Keratinocyte (primary cell): ENCODE results near the gene CCND2. TPM values are rescaled to one million over a fixed set of nuclear protein-coding genes. Genes with fewer than 3 reads are reported as not detected.
"Not testable (repeated sequence)": the region's sequence is repeated elsewhere in the genome, so short reads cannot be mapped to it uniquely, and the experiment has no call there.

Source experiments
- DNase-seq: peaks from one replicate; pipeline ENCODE4 v3.0.0-alpha.2; 2011; ENCODE audit warnings: low read depth, missing footprints, low spot score
- FAIRE-seq: peaks from 2 replicates; lab custom pipeline; 2011; peaks lifted over from hg19 to GRCh38; lab: Jason Lieb, UNC
- H2AFZ ChIP-seq: 2 replicates; pipeline ENCODE4 v1.6.0; 2012; ENCODE audit warnings: low read length, control low read depth, inconsistent platforms; ENCODE audit not compliant: control insufficient read depth
- H3K27ac ChIP-seq: 2 replicates; pipeline ENCODE4 v1.5.1; 2011; ENCODE audit warnings: low read length; ENCODE audit not compliant: control insufficient read depth, insufficient read depth
- H3K27me3 ChIP-seq: 3 replicates; pipeline ENCODE4 v1.6.0; 2011; ENCODE audit warnings: low read length; ENCODE audit not compliant: control insufficient read depth, insufficient read depth; ENCODE audit errors: extremely low read depth
- H3K36me3 ChIP-seq, 2 experiments: 2 replicates in 1 of 2; 3 replicates in 1 of 2; pipeline ENCODE4 v1.5.1; 2011; ENCODE audit warnings: low read length in 2 of 2, mild to moderate bottlenecking in 1 of 2; ENCODE audit not compliant: control insufficient read depth in 2 of 2, insufficient read depth in 2 of 2; ENCODE audit errors: extremely low read depth in 1 of 2
- H3K4me1 ChIP-seq: 3 replicates; pipeline ENCODE4 v1.5.1; 2011; ENCODE audit warnings: low read length; ENCODE audit not compliant: control insufficient read depth, insufficient read depth; ENCODE audit errors: extremely low read depth
- H3K4me2 ChIP-seq: 3 replicates; pipeline ENCODE4 v1.6.0; 2011; ENCODE audit warnings: low read depth, low read length; ENCODE audit not compliant: control insufficient read depth, insufficient read depth; ENCODE audit errors: extremely low read depth
- H3K4me3 ChIP-seq, 3 experiments: fragments of 200-600 bp in 1 of 3; sonication (generic) in 1 of 3; 2 replicates in 2 of 3; 3 replicates in 1 of 3; pipeline ENCODE4 v1.5.1; 2011 to 2016; ENCODE audit warnings: low read length in 3 of 3, mild to moderate bottlenecking in 3 of 3, control low read depth in 2 of 3, inconsistent platforms in 1 of 3, low read depth in 1 of 3, mixed read lengths in 1 of 3, mixed run types in 1 of 3, moderate library complexity in 1 of 3; ENCODE audit not compliant: control insufficient read depth in 2 of 3, insufficient read depth in 2 of 3; ENCODE audit errors: extremely low read depth in 1 of 3
- H3K79me2 ChIP-seq: 2 replicates; pipeline ENCODE4 v1.6.0; 2012; ENCODE audit warnings: low read length; ENCODE audit not compliant: control insufficient read depth, insufficient read depth
- H3K9ac ChIP-seq: 3 replicates; pipeline ENCODE4 v1.6.0; 2011; ENCODE audit warnings: low read length; ENCODE audit not compliant: control insufficient read depth, insufficient read depth; ENCODE audit errors: extremely low read depth
- H3K9me1 ChIP-seq: 3 replicates; pipeline ENCODE4 v1.6.0; 2011; ENCODE audit warnings: low read length; ENCODE audit not compliant: control insufficient read depth, insufficient read depth; ENCODE audit errors: extremely low read depth
- H3K9me3 ChIP-seq: 2 replicates; pipeline ENCODE4 v1.5.1; 2012; ENCODE audit warnings: low read depth, low read length; ENCODE audit not compliant: control insufficient read depth
- H4K20me1 ChIP-seq: 3 replicates; pipeline ENCODE4 v1.6.0; 2011; ENCODE audit warnings: low read length; ENCODE audit not compliant: control insufficient read depth, insufficient read depth; ENCODE audit errors: extremely low read depth
- CTCF ChIP-seq, 3 experiments: IDR thresholded peaks in 1 of 3; conservative IDR thresholded peaks in 1 of 3; optimal IDR thresholded peaks in 1 of 3; 2 replicates in 2 of 3; 3 replicates in 1 of 3; pipeline versions ENCODE3 to v1.5.1; 2011; ENCODE audit warnings: low read length in 3 of 3, mild to moderate bottlenecking in 3 of 3, moderate library complexity in 2 of 3, control low read depth in 1 of 3, inconsistent platforms in 1 of 3; ENCODE audit not compliant: insufficient read depth in 2 of 3; ENCODE audit errors: extremely low read depth in 1 of 3
- EZH2 ChIP-seq: IDR thresholded peaks from one replicate; pipeline ENCODE4 v1.6.1; 2012; ENCODE audit warnings: inconsistent platforms, mild to moderate bottlenecking, low read length, moderate library complexity
- dilution Hi-C: fragments of 300-500 bp; cut with MboI; formaldehyde crosslinking; loops from one replicate; pipeline ENCODE4 v1.7.0; 2020; ENCODE audit warnings: low sequenced_read_pairs; ENCODE audit not compliant: extremely low pct_ligation_motif_present
- polyA plus RNA-seq, 5 experiments: library from polyadenylated mRNA; depleted of rRNA in 3 of 5; stranded (reverse) in 3 of 5; stranded (forward) in 1 of 5; unstranded in 1 of 5; fragments of >200 nt; gene quantifications; 1 replicate in 1 of 5; 2 replicates in 3 of 5; 3 replicates in 1 of 5; pipeline versions ENCODE4 v1.2.1 to v1.2.3, GENCODE V29; 2011 to 2012; ENCODE audit warnings: missing spikeins in 2 of 5, low read depth in 1 of 5, low replicate concordance in 1 of 5

The CCND2 gene
- polyA plus RNA-seq, 1 donor (not counting 4 experiments of a cell fraction or from before 2014, with no cell fraction given), result 324 TPM

- no peak for FAIRE-seq
Measured at GRCh38 chr12:4243091-4243490, 30.5 kb upstream of the CCND2 start.

GRCh38 chr12:4243491-4244100, 30.0 kb upstream of the CCND2 start:
- dilution Hi-C loops, H3K36me3 ChIP-seq, DNase-seq, H4K20me1 ChIP-seq, H3K9ac ChIP-seq, H3K4me2 ChIP-seq, H3K4me1 ChIP-seq, H3K4me3 ChIP-seq, H2AFZ ChIP-seq, H3K27me3 ChIP-seq, H3K27ac ChIP-seq, H3K79me2 ChIP-seq, H3K9me1 ChIP-seq, H3K9me3 ChIP-seq, FAIRE-seq: not testable (repeated sequence)

More at GRCh38 chr12:4243091-4243490, 30.5 kb upstream of the CCND2 start:
- no peaks in the 10 kb centered on the region for H3K36me3 ChIP-seq
- H3K9me1 ChIP-seq, result no peaks in the 10 kb centered on the region
- no peak overlapping the region for H3K4me3 ChIP-seq
- dilution Hi-C loops, result no loop called here
- H3K9me3 ChIP-seq, result no peaks in the 10 kb centered on the region
- H2AFZ ChIP-seq, result no peak overlapping the region
- H3K4me2 ChIP-seq, result no peak overlapping the region
- peaks cover 4% of the 10 kb centered on the region for H3K27me3 ChIP-seq
- TF ChIP-seq CTCF (optimal IDR thresholded peaks at IDR 0.05 in 1 of 3, IDR thresholded peaks at IDR 0.05 in 1 of 3, conservative IDR thresholded peaks at IDR 0.05 in 1 of 3; ENCODE audit: extremely low read depth in 1 of 3, insufficient read depth in 2 of 3, low read length in 3 of 3), result no peak
- TF ChIP-seq EZH2, result no peak
- no peaks in the 10 kb centered on the region for H4K20me1 ChIP-seq
- H3K79me2 ChIP-seq, result no peaks in the 10 kb centered on the region
- DNase-seq, result no peak
- H3K9ac ChIP-seq, result no peak overlapping the region
- no peak overlapping the region for H3K27ac ChIP-seq
- no peaks in the 10 kb centered on the region for H3K4me1 ChIP-seq

- dilution Hi-C loops, result no loop called here
- DNase-seq, result no peak
- no peaks in the 10 kb centered on the region for H3K36me3 ChIP-seq
- H2AFZ ChIP-seq, result no peak overlapping the region
- no peaks in the 10 kb centered on the region for H3K79me2 ChIP-seq
- TF ChIP-seq EZH2 (no peak), CTCF (optimal IDR thresholded peaks at IDR 0.05 in 1 of 3, IDR thresholded peaks at IDR 0.05 in 1 of 3, conservative IDR thresholded peaks at IDR 0.05 in 1 of 3; ENCODE audit: extremely low read depth in 1 of 3, insufficient read depth in 2 of 3, low read length in 3 of 3) (no peak)
- no peak overlapping the region for H3K4me3 ChIP-seq
- H3K4me1 ChIP-seq, result no peaks in the 10 kb centered on the region
- FAIRE-seq, result no peak
- peaks cover 4% of the 10 kb centered on the region for H3K27me3 ChIP-seq
- no peak overlapping the region for H3K4me2 ChIP-seq
- no peak overlapping the region for H3K9ac ChIP-seq
- no peaks in the 10 kb centered on the region for H3K9me3 ChIP-seq
- no peak overlapping the region for H3K27ac ChIP-seq
- no peaks in the 10 kb centered on the region for H3K9me1 ChIP-seq
- no peaks in the 10 kb centered on the region for H4K20me1 ChIP-seq
Measured at GRCh38 chr12:4244868-4245267, 28.7 kb upstream of the CCND2 start.
